ELR (cell line): ENCODE measurements around the gene POLR2I.
"Not testable (repeated sequence)": the region's sequence is repeated elsewhere in the genome, so short reads cannot be mapped to it uniquely, and the experiment has no call there.

ENCODE experiments used
- DNase-seq: peaks from one replicate; pipeline ENCODE4 v3.0.0-alpha.2; 2015; ENCODE audit warnings: low read depth

The POLR2I gene

GRCh38 chr19:36131221-36131620 is 16.5 kb upstream of the POLR2I start:
- DNase-seq: not testable (repeated sequence)

GRCh38 chr19:36128392-36128736 is 13.7 kb upstream of the POLR2I start:
- DNase-seq: no peak

GRCh38 chr19:36125557-36125956 is 10.9 kb upstream of the POLR2I start:
- no peak for DNase-seq

GRCh38 chr19:36121486-36122124 is 6.9 kb upstream of the POLR2I start:
- DNase-seq: no peak

GRCh38 chr19:36120984-36121358 is 6.3 kb upstream of the POLR2I start:
- no peak for DNase-seq

GRCh38 chr19:36120092-36120983 is 5.7 kb upstream of the POLR2I start:
- DNase-seq: peak; percentile 26

GRCh38 chr19:36116344-36116637 is 1.6 kb upstream of the POLR2I start:
- no peak for DNase-seq

GRCh38 chr19:36115453-36116343 is 1.0 kb upstream of the POLR2I start, which contains the start of gene TBCB:
TSS of gene TBCB (plus strand) at chr19:36115468. CDS start at chr19:36115561, 93 bp downstream.
- peak; percentile 53 for DNase-seq

- DNase-seq: peak; percentile 52
Measured at GRCh38 chr19:36113894-36114720, 568 bp downstream of the POLR2I start.

GRCh38 chr19:36113425-36113824 is 1.2 kb downstream of the POLR2I start:
- DNase-seq: no peak

- DNase-seq: no peak
Measured at GRCh38 chr19:36112678-36113077, 2.0 kb downstream of the POLR2I start.

- no peak for DNase-seq
Measured at GRCh38 chr19:36111200-36111539, 3.5 kb downstream of the POLR2I start.

GRCh38 chr19:36110487-36111199 is 4.0 kb downstream of the POLR2I start, which contains the start of gene OVOL3:
TSS of gene OVOL3 (plus strand) at chr19:36111143. CDS start at chr19:36111203, 60 bp downstream.
- DNase-seq: no peak

- DNase-seq: no peak
Measured at GRCh38 chr19:36108684-36109083, 6.0 kb downstream of the POLR2I start.

GRCh38 chr19:36106991-36107390 is 7.7 kb downstream of the POLR2I start:
- DNase-seq: no peak

- DNase-seq: no peak
Measured at GRCh38 chr19:36106441-36106840, 8.2 kb downstream of the POLR2I start.

- peak; percentile 40 for DNase-seq
Measured at GRCh38 chr19:36103842-36104552, 10.7 kb downstream of the POLR2I start.

GRCh38 chr19:36103040-36103626 is 11.5 kb downstream of the POLR2I start:
- no peak for DNase-seq

GRCh38 chr19:36101550-36102327 is 12.9 kb downstream of the POLR2I start:
- no peak for DNase-seq
